ENCODE results near the gene ZBTB24. TPM values are rescaled to one million over a fixed set of nuclear protein-coding genes. Genes with fewer than 3 reads are reported as not detected.
"Not testable (repeated sequence)": the region's sequence is repeated elsewhere in the genome, so short reads cannot be mapped to it uniquely, and the experiment has no call there.

The ZBTB24 gene
- total RNA-seq, 2 donors from 2014 or later: 14.2 to 15.9 TPM

- Mint-ChIP-seq H3K36me3 (ENCODE audit: insufficient read depth in 2 of 2) (peaks cover 18 to 48% of the 10 kb centered on the region in 2 donors), H3K4me1 (ENCODE audit: low read depth) (peaks cover 98% of the 10 kb centered on the region), H3K27me3 (ENCODE audit: low read depth) (no peaks in the 10 kb centered on the region), H3K4me3 (peak overlapping the region; percentile 20 to 38), H3K9me3 (no peaks in the 10 kb centered on the region), H3K27ac (peak overlapping the region; percentile 87)
- ATAC-seq (replicated peaks in 1 of 2) (no peak), DNase-seq (no peak)
Measured at GRCh38 chr6:109475625-109476024, 7.4 kb downstream of the ZBTB24 start.

GRCh38 chr6:109474995-109475394 lies 8.0 kb downstream of the ZBTB24 start:
- Mint-ChIP-seq H3K27ac (peak overlapping the region; percentile 87), H3K36me3 (ENCODE audit: insufficient read depth in 2 of 2) (peaks cover 20 to 50% of the 10 kb centered on the region in 2 donors), H3K27me3 (ENCODE audit: low read depth) (no peaks in the 10 kb centered on the region), H3K4me3 (peak overlapping the region; percentile 33 to 38), H3K4me1 (ENCODE audit: low read depth) (peaks cover 92% of the 10 kb centered on the region), H3K9me3 (no peaks in the 10 kb centered on the region)
- ATAC-seq (replicated peaks in 1 of 2): peak; percentile 83 to 85
- no peak for DNase-seq

- Mint-ChIP-seq H3K27me3 (ENCODE audit: low read depth) (no peaks in the 10 kb centered on the region), H3K36me3 (ENCODE audit: insufficient read depth in 2 of 2) (peaks cover 24 to 55% of the 10 kb centered on the region in 2 donors), H3K4me1 (ENCODE audit: low read depth) (peaks cover 86% of the 10 kb centered on the region), H3K27ac (peak overlapping the region; percentile 47), H3K4me3 (peak overlapping the region; percentile 49 to 68), H3K9me3 (no peaks in the 10 kb centered on the region)
- ATAC-seq (replicated peaks in 1 of 2): no peak
- DNase-seq: no peak
Measured at GRCh38 chr6:109473120-109473519, 9.9 kb downstream of the ZBTB24 start.

- H3K4me1 Mint-ChIP-seq (ENCODE audit: low read depth): peaks cover 86% of the 10 kb centered on the region
- peak overlapping the region; percentile 49 to 68 for H3K4me3 Mint-ChIP-seq
Measured at GRCh38 chr6:109472132-109472995, 10.7 kb downstream of the ZBTB24 start.

GRCh38 chr6:109471105-109471810 lies 11.8 kb downstream of the ZBTB24 start:
- H3K27ac Mint-ChIP-seq: peak overlapping the region; percentile 34
- ATAC-seq (replicated peaks in 1 of 2): no peak
- no peak for DNase-seq
- H3K4me3 Mint-ChIP-seq: peak overlapping the region; percentile 49 to 68
- no peaks in the 10 kb centered on the region for H3K9me3 Mint-ChIP-seq
- H3K4me1 Mint-ChIP-seq (ENCODE audit: low read depth): peaks cover 78% of the 10 kb centered on the region
- H3K36me3 Mint-ChIP-seq (ENCODE audit: insufficient read depth in 2 of 2): peaks cover 28 to 64% of the 10 kb centered on the region in 2 donors
- H3K27me3 Mint-ChIP-seq (ENCODE audit: low read depth): no peaks in the 10 kb centered on the region

More at GRCh38 chr6:109472132-109472995, 10.7 kb downstream of the ZBTB24 start:
- no peaks in the 10 kb centered on the region for H3K9me3 Mint-ChIP-seq
- H3K36me3 Mint-ChIP-seq (ENCODE audit: insufficient read depth in 2 of 2): peaks cover 28 to 60% of the 10 kb centered on the region in 2 donors
- H3K27ac Mint-ChIP-seq: peak overlapping the region; percentile 6
- H3K27me3 Mint-ChIP-seq (ENCODE audit: low read depth): no peaks in the 10 kb centered on the region
- ATAC-seq (replicated peaks in 1 of 2) (peak; percentile 43), DNase-seq (no peak)

GRCh38 chr6:109469591-109470189 lies 13.3 kb downstream of the ZBTB24 start:
- H3K4me3 Mint-ChIP-seq: no peak overlapping the region
- peaks cover 27 to 65% of the 10 kb centered on the region in 2 donors for H3K36me3 Mint-ChIP-seq (ENCODE audit: insufficient read depth in 2 of 2)
- no peak for DNase-seq
- no peak for ATAC-seq (replicated peaks in 1 of 2)
- H3K27ac Mint-ChIP-seq: peak overlapping the region; percentile 39
- peaks cover 75% of the 10 kb centered on the region for H3K4me1 Mint-ChIP-seq (ENCODE audit: low read depth)
- H3K9me3 Mint-ChIP-seq: no peaks in the 10 kb centered on the region
- no peaks in the 10 kb centered on the region for H3K27me3 Mint-ChIP-seq (ENCODE audit: low read depth)

- Mint-ChIP-seq H3K4me3 (no peak overlapping the region), H3K27ac (peak overlapping the region; percentile 6), H3K36me3 (ENCODE audit: insufficient read depth in 2 of 2) (peaks cover 21 to 61% of the 10 kb centered on the region in 2 donors), H3K4me1 (ENCODE audit: low read depth) (peaks cover 68% of the 10 kb centered on the region), H3K27me3 (ENCODE audit: low read depth) (no peaks in the 10 kb centered on the region), H3K9me3 (no peaks in the 10 kb centered on the region)
- no peak for DNase-seq
- no peak for ATAC-seq (replicated peaks in 1 of 2)
Measured at GRCh38 chr6:109467696-109468095, 15.3 kb downstream of the ZBTB24 start.

- ATAC-seq (replicated peaks in 1 of 2) (no peak), DNase-seq (no peak)
- H3K4me1 Mint-ChIP-seq (ENCODE audit: low read depth): peaks cover 63% of the 10 kb centered on the region
- no peak overlapping the region for H3K27ac Mint-ChIP-seq
- H3K4me3 Mint-ChIP-seq: no peak overlapping the region
- H3K27me3 Mint-ChIP-seq (ENCODE audit: low read depth): no peaks in the 10 kb centered on the region
- H3K9me3 Mint-ChIP-seq: peaks cover 2% of the 10 kb centered on the region in 2 donors
- H3K36me3 Mint-ChIP-seq (ENCODE audit: insufficient read depth in 2 of 2): peaks cover 28 to 59% of the 10 kb centered on the region in 2 donors
Measured at GRCh38 chr6:109466212-109466923, 16.7 kb downstream of the ZBTB24 start.

GRCh38 chr6:109465772-109466171 lies 17.2 kb downstream of the ZBTB24 start:
- no peak overlapping the region for H3K4me3 Mint-ChIP-seq
- no peaks in the 10 kb centered on the region for H3K27me3 Mint-ChIP-seq (ENCODE audit: low read depth)
- H3K9me3 Mint-ChIP-seq: peaks cover 2% of the 10 kb centered on the region in 2 donors
- H3K36me3 Mint-ChIP-seq (ENCODE audit: insufficient read depth in 2 of 2): peaks cover 29 to 57% of the 10 kb centered on the region in 2 donors
- H3K4me1 Mint-ChIP-seq (ENCODE audit: low read depth): peaks cover 57% of the 10 kb centered on the region
- peak overlapping the region; percentile 50 for H3K27ac Mint-ChIP-seq
- DNase-seq (no peak), ATAC-seq (replicated peaks in 1 of 2) (no peak)

GRCh38 chr6:109461733-109462526 lies 21.1 kb downstream of the ZBTB24 start:
- Mint-ChIP-seq H3K27me3 (ENCODE audit: low read depth) (no peaks in the 10 kb centered on the region), H3K27ac (peak overlapping the region; percentile 74), H3K9me3 (peaks cover 2% of the 10 kb centered on the region in 2 donors), H3K4me3 (no peak overlapping the region), H3K36me3 (ENCODE audit: insufficient read depth in 2 of 2) (peaks cover 17 to 33% of the 10 kb centered on the region in 2 donors), H3K4me1 (ENCODE audit: low read depth) (peaks cover 65% of the 10 kb centered on the region)
- DNase-seq: no peak
- ATAC-seq (replicated peaks in 1 of 2): no peak

GRCh38 chr6:109461205-109461604 lies 21.8 kb downstream of the ZBTB24 start:
- not testable (repeated sequence) for H3K27ac Mint-ChIP-seq; ATAC-seq (replicated peaks in 1 of 2); H3K27me3 Mint-ChIP-seq (ENCODE audit: low read depth); H3K9me3 Mint-ChIP-seq; DNase-seq; H3K4me3 Mint-ChIP-seq
- Mint-ChIP-seq H3K36me3 (ENCODE audit: insufficient read depth in 2 of 2) (peaks cover 17 to 30% of the 10 kb centered on the region in 2 donors), H3K4me1 (ENCODE audit: low read depth) (peaks cover 73% of the 10 kb centered on the region)

Measured in activated T-cell treated with anti-CD3 and anti-CD28 coated beads, Interleukin-2, amount 50 U/mL, for 72 hours (primary cell).